CD8-positive, alpha-beta memory T cell (primary cell): ENCODE measurements around the gene KCNT2. TPM values are rescaled to one million over a fixed set of nuclear protein-coding genes. Genes with fewer than 3 reads are reported as not detected.

Experiments used
- CTCF ChIA-PET: fragments of 350-600 bp; sonication (Branson Sonifier 250); formaldehyde crosslinking; loops from one replicate; lab custom pipeline; 2021; ENCODE audit warnings: antibody characterized with exemption; lab: Charles Lee
- POLR2A ChIA-PET: fragments of 350-600 bp; sonication (Branson Sonifier 250); formaldehyde crosslinking; loops from one replicate; lab custom pipeline; 2021; ENCODE audit warnings: antibody characterized with exemption; lab: Charles Lee
- DNase-seq, 5 donors: peaks; one replicate each; pipeline versions ENCODE4 v3.0.0 to v3.0.0-alpha.2; 2020 to 2022; ENCODE audit warnings: mixed read lengths in 1 of 5
- H3K27ac ChIP-seq: one replicate; pipeline ENCODE4 v1.7.0; 2013; ENCODE audit warnings: low read depth, mild to moderate bottlenecking, low read length, moderate library complexity
- H3K27me3 ChIP-seq: 2 replicates; pipeline ENCODE4 v1.7.0; 2013; ENCODE audit warnings: low read length, mild to moderate bottlenecking; ENCODE audit not compliant: insufficient read depth, poor library complexity, severe bottlenecking
- H3K36me3 ChIP-seq: 2 replicates; pipeline ENCODE4 v1.7.0; 2013; ENCODE audit warnings: mild to moderate bottlenecking, low read length, moderate library complexity; ENCODE audit not compliant: insufficient read depth
- H3K4me1 ChIP-seq: 2 replicates; pipeline ENCODE4 v1.7.0; 2013; ENCODE audit warnings: mild to moderate bottlenecking, low read length, moderate library complexity; ENCODE audit not compliant: insufficient read depth
- H3K4me3 ChIP-seq: 2 replicates; pipeline ENCODE4 v1.7.0; 2013; ENCODE audit warnings: mild to moderate bottlenecking, low read length
- H3K9me3 ChIP-seq: 2 replicates; pipeline ENCODE4 v1.7.0; 2013; ENCODE audit warnings: mild to moderate bottlenecking, low read length
- H3K27ac Mint-ChIP-seq, 8 donors: one replicate each; pipeline ENCODE4 v1.8.0; 2020 to 2021; ENCODE audit warnings: mixed read lengths in 8 of 8, mild to moderate bottlenecking in 6 of 8, inconsistent platforms in 3 of 8, moderate library complexity in 3 of 8
- H3K27me3 Mint-ChIP-seq, 2 donors: one replicate each; pipeline ENCODE4 v1.8.0; 2020 to 2021; ENCODE audit warnings: mixed read lengths in 2 of 2, mild to moderate bottlenecking in 1 of 2, moderate library complexity in 1 of 2
- H3K36me3 Mint-ChIP-seq, 3 donors: one replicate each; pipeline ENCODE4 v1.8.0; 2020 to 2021; ENCODE audit warnings: mixed read lengths in 3 of 3, inconsistent platforms in 1 of 3, mild to moderate bottlenecking in 1 of 3
- H3K4me1 Mint-ChIP-seq, 3 donors: one replicate each; pipeline ENCODE4 v1.8.0; 2020 to 2021; ENCODE audit warnings: mixed read lengths in 3 of 3, inconsistent platforms in 1 of 3, mild to moderate bottlenecking in 1 of 3
- H3K4me3 Mint-ChIP-seq, 7 donors: one replicate each; pipeline ENCODE4 v1.8.0; 2020 to 2021; ENCODE audit warnings: mixed read lengths in 7 of 7, mild to moderate bottlenecking in 6 of 7, moderate library complexity in 4 of 7, inconsistent platforms in 2 of 7
- H3K9me3 Mint-ChIP-seq, 5 donors: one replicate each; pipeline ENCODE4 v1.8.0; 2020 to 2022; ENCODE audit warnings: mixed read lengths in 5 of 5, mild to moderate bottlenecking in 3 of 5, moderate library complexity in 2 of 5, inconsistent platforms in 1 of 5
- polyA plus RNA-seq: library from polyadenylated mRNA; unstranded; fragments of 300-500 nt; fragmentation: Illumina TruSeq; gene quantifications from one replicate; pipeline ENCODE4 v1.2.3, GENCODE V29; 2021
- total RNA-seq, 2 experiments: library from RNA; stranded (reverse); gene quantifications; one replicate each; pipeline ENCODE4 v1.2.3, GENCODE V29; 2021

KCNT2 gene
- total and polyA plus RNA-seq, 3 experiments from 2014 or later: not detected

GRCh38 chr1:196400478-196401451, 207.5 kb downstream of the KCNT2 start:
- no peaks in the 10 kb centered on the region for H3K36me3 Mint-ChIP-seq
- H3K4me1 Mint-ChIP-seq: no peaks in the 10 kb centered on the region
- H3K4me3 Mint-ChIP-seq: no peak overlapping the region
- H3K9me3 Mint-ChIP-seq: peaks cover 0 to 5% (median 0%) of the 10 kb centered on the region in 5 donors
- H3K36me3 ChIP-seq: no peaks in the 10 kb centered on the region
- H3K4me1 ChIP-seq: no peaks in the 10 kb centered on the region
- H3K4me3 ChIP-seq: no peak overlapping the region
- H3K27me3 ChIP-seq: no peaks in the 10 kb centered on the region
- no peaks in the 10 kb centered on the region for H3K9me3 ChIP-seq
- CTCF ChIA-PET: no interaction called here
- no peaks in the 10 kb centered on the region for H3K27me3 Mint-ChIP-seq
- POLR2A ChIA-PET: no interaction called here
- H3K27ac ChIP-seq: no peak overlapping the region
- no peak for DNase-seq
- no peak overlapping the region for H3K27ac Mint-ChIP-seq

GRCh38 chr1:196399713-196400112, 208.5 kb downstream of the KCNT2 start:
- no peak overlapping the region for H3K4me3 Mint-ChIP-seq
- no peaks in the 10 kb centered on the region for H3K27me3 Mint-ChIP-seq
- CTCF ChIA-PET: no interaction called here
- no peaks in the 10 kb centered on the region for H3K27me3 ChIP-seq
- no peak for DNase-seq
- H3K36me3 ChIP-seq: no peaks in the 10 kb centered on the region
- no peaks in the 10 kb centered on the region for H3K4me1 Mint-ChIP-seq
- H3K4me1 ChIP-seq: no peaks in the 10 kb centered on the region
- POLR2A ChIA-PET: no interaction called here
- no peak overlapping the region for H3K27ac ChIP-seq
- H3K4me3 ChIP-seq: no peak overlapping the region
- H3K9me3 Mint-ChIP-seq: peaks cover 0 to 5% (median 0%) of the 10 kb centered on the region in 5 donors
- H3K9me3 ChIP-seq: no peaks in the 10 kb centered on the region
- no peaks in the 10 kb centered on the region for H3K36me3 Mint-ChIP-seq
- no peak overlapping the region for H3K27ac Mint-ChIP-seq

GRCh38 chr1:196393742-196394141, 214.5 kb downstream of the KCNT2 start:
- H3K4me1 Mint-ChIP-seq: no peaks in the 10 kb centered on the region
- H3K27ac Mint-ChIP-seq: no peak overlapping the region
- no peaks in the 10 kb centered on the region for H3K27me3 Mint-ChIP-seq
- H3K9me3 ChIP-seq: no peaks in the 10 kb centered on the region
- H3K27me3 ChIP-seq: no peaks in the 10 kb centered on the region
- no peak overlapping the region for H3K27ac ChIP-seq
- no peak overlapping the region for H3K4me3 ChIP-seq
- H3K36me3 ChIP-seq: no peaks in the 10 kb centered on the region
- no peaks in the 10 kb centered on the region for H3K36me3 Mint-ChIP-seq
- H3K4me3 Mint-ChIP-seq: no peak overlapping the region
- ChIA-PET CTCF (no interaction called here), POLR2A (no interaction called here)
- H3K4me1 ChIP-seq: no peaks in the 10 kb centered on the region
- no peak for DNase-seq
- no peaks in the 10 kb centered on the region for H3K9me3 Mint-ChIP-seq

- POLR2A ChIA-PET: no interaction called here
- Mint-ChIP-seq H3K9me3 (no peaks in the 10 kb centered on the region), H3K4me3 (no peak overlapping the region), H3K4me1 (no peaks in the 10 kb centered on the region), H3K27ac (no peak overlapping the region), H3K36me3 (no peaks in the 10 kb centered on the region), H3K27me3 (no peaks in the 10 kb centered on the region)
- Histone ChIP-seq H3K27me3 (no peaks in the 10 kb centered on the region), H3K9me3 (no peaks in the 10 kb centered on the region), H3K36me3 (no peaks in the 10 kb centered on the region), H3K27ac (no peak overlapping the region), H3K4me3 (no peak overlapping the region), H3K4me1 (no peaks in the 10 kb centered on the region)
- CTCF ChIA-PET: no interaction called here
- no peak for DNase-seq
These were observed 215.0 kb downstream of the KCNT2 start for GRCh38 chr1:196393282-196393681.

GRCh38 chr1:196387766-196388165, 220.5 kb downstream of the KCNT2 start:
- H3K9me3 Mint-ChIP-seq: peaks cover 0 to 3% (median 0%) of the 10 kb centered on the region in 5 donors
- no peaks in the 10 kb centered on the region for H3K9me3 ChIP-seq
- no peak overlapping the region for H3K27ac Mint-ChIP-seq
- no peaks in the 10 kb centered on the region for H3K4me1 Mint-ChIP-seq
- H3K27me3 ChIP-seq: no peaks in the 10 kb centered on the region
- no peak overlapping the region for H3K27ac ChIP-seq
- ChIA-PET POLR2A (no interaction called here), CTCF (no interaction called here)
- no peak for DNase-seq
- H3K36me3 ChIP-seq: no peaks in the 10 kb centered on the region
- no peaks in the 10 kb centered on the region for H3K27me3 Mint-ChIP-seq
- no peaks in the 10 kb centered on the region for H3K36me3 Mint-ChIP-seq
- H3K4me3 ChIP-seq: no peak overlapping the region
- no peaks in the 10 kb centered on the region for H3K4me1 ChIP-seq
- no peak overlapping the region for H3K4me3 Mint-ChIP-seq

GRCh38 chr1:196385109-196385508, 223.1 kb downstream of the KCNT2 start:
- no peak for DNase-seq
- Mint-ChIP-seq H3K27ac (no peak overlapping the region), H3K36me3 (no peaks in the 10 kb centered on the region), H3K4me1 (no peaks in the 10 kb centered on the region), H3K27me3 (no peaks in the 10 kb centered on the region), H3K4me3 (no peak overlapping the region), H3K9me3 (peaks cover 0 to 3% (median 0%) of the 10 kb centered on the region in 5 donors)
- POLR2A ChIA-PET: no interaction called here
- H3K27me3 ChIP-seq: no peaks in the 10 kb centered on the region
- H3K4me3 ChIP-seq: no peak overlapping the region
- no peaks in the 10 kb centered on the region for H3K36me3 ChIP-seq
- no peak overlapping the region for H3K27ac ChIP-seq
- no peaks in the 10 kb centered on the region for H3K9me3 ChIP-seq
- CTCF ChIA-PET: no interaction called here
- no peaks in the 10 kb centered on the region for H3K4me1 ChIP-seq

GRCh38 chr1:196382383-196382782, 225.9 kb downstream of the KCNT2 start:
- Mint-ChIP-seq H3K9me3 (peaks cover 0 to 3% (median 0%) of the 10 kb centered on the region in 5 donors), H3K4me3 (no peak overlapping the region), H3K27me3 (no peaks in the 10 kb centered on the region), H3K36me3 (no peaks in the 10 kb centered on the region), H3K4me1 (no peaks in the 10 kb centered on the region), H3K27ac (no peak overlapping the region)
- no peak overlapping the region for H3K4me3 ChIP-seq
- no peak overlapping the region for H3K27ac ChIP-seq
- no peaks in the 10 kb centered on the region for H3K9me3 ChIP-seq
- H3K36me3 ChIP-seq: no peaks in the 10 kb centered on the region
- ChIA-PET CTCF (no interaction called here), POLR2A (no interaction called here)
- H3K4me1 ChIP-seq: no peaks in the 10 kb centered on the region
- no peak for DNase-seq
- H3K27me3 ChIP-seq: no peaks in the 10 kb centered on the region

GRCh38 chr1:196381544-196381943, 226.7 kb downstream of the KCNT2 start:
- CTCF ChIA-PET: no interaction called here
- no peak overlapping the region for H3K4me3 ChIP-seq
- no peak overlapping the region for H3K27ac Mint-ChIP-seq
- peaks cover 0 to 3% (median 0%) of the 10 kb centered on the region in 5 donors for H3K9me3 Mint-ChIP-seq
- no peaks in the 10 kb centered on the region for H3K27me3 ChIP-seq
- H3K27me3 Mint-ChIP-seq: no peaks in the 10 kb centered on the region
- POLR2A ChIA-PET: no interaction called here
- no peaks in the 10 kb centered on the region for H3K4me1 ChIP-seq
- H3K27ac ChIP-seq: no peak overlapping the region
- no peaks in the 10 kb centered on the region for H3K4me1 Mint-ChIP-seq
- no peaks in the 10 kb centered on the region for H3K36me3 ChIP-seq
- H3K36me3 Mint-ChIP-seq: no peaks in the 10 kb centered on the region
- no peak overlapping the region for H3K4me3 Mint-ChIP-seq
- H3K9me3 ChIP-seq: no peaks in the 10 kb centered on the region
- no peak for DNase-seq
